GM12801 (cell line): Measurements from ENCODE around the gene BEST4.

Source experiments
- TF ChIP-seq, protein P1 (sequence below): IDR thresholded peaks from one replicate; pipeline ENCODE4 v1.5.1; 2011; ENCODE audit warnings: control low read depth; ENCODE audit not compliant: insufficient read length; ENCODE audit errors: extremely low read depth

BEST4 gene

DNA sequence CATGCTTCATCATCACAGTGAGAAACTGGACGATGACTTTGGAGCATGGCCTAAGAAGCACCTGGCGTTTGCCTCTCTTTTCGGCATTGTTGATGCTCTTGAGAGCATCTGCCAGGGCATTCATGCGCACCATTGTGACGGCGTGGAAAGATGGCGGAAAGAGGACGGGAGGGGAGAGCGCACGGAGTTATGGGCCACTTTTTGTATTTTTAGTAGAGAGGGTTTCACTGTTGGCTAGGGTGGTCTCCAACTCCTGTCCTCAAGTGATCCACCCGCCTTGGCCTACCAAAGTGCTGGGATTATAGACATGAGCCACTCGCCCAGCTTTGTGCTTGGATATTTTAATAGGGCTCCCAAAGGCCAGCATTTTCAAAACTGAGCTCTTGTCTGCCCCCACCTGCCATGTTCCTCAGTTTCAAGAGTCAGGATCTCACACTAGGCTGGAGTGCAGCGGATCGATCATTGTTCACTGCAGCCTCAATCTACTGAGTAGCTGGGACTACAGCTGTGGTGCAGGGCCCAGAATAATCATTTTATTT lies 7.3 kb downstream of the BEST4 start:
- TF ChIP-seq, protein P1, sequence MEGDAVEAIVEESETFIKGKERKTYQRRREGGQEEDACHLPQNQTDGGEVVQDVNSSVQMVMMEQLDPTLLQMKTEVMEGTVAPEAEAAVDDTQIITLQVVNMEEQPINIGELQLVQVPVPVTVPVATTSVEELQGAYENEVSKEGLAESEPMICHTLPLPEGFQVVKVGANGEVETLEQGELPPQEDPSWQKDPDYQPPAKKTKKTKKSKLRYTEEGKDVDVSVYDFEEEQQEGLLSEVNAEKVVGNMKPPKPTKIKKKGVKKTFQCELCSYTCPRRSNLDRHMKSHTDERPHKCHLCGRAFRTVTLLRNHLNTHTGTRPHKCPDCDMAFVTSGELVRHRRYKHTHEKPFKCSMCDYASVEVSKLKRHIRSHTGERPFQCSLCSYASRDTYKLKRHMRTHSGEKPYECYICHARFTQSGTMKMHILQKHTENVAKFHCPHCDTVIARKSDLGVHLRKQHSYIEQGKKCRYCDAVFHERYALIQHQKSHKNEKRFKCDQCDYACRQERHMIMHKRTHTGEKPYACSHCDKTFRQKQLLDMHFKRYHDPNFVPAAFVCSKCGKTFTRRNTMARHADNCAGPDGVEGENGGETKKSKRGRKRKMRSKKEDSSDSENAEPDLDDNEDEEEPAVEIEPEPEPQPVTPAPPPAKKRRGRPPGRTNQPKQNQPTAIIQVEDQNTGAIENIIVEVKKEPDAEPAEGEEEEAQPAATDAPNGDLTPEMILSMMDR = no peak

DNA sequence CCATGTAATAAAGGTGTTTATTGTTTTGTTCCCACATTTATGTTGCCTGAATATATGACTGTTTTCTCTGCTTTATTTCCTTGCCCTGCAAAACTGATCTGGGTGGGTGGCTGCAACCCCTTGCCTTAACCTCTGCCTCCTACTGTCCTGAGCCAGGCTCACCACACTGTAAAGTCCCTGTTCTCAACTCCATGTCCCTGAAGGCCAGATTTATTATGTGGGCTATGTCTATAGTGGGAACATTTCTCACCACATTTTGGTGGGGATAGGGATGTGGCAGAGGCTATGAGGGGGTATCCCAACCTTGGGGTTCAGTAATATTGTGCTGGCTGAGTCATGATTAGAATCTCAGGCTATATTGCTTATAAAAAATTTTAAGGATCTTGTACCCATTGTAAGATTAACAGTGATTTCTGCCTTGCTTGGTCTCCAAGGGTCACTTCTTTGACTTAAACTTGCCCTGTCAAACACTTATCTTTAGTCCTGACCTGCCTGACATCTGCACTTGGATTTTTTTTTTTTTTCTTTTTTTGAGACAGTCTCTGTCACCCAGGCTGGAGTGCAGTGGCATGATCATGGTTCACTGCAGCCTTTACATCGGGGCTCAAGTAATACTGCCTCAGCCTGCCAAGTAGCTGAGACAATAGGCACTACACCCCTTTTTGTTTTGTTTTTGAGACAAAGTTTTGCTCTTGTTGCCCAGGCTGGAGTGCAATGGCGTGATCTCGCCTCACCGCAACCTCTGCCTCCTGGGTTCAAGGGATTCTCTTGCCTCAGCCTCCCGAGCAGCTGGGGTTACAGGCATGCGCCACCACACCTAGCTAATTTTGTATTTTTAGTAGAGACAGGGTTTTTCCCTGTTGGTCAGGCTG lies 9.0 kb downstream of the BEST4 start:
- TF ChIP-seq, protein P1 = no peak

DNA sequence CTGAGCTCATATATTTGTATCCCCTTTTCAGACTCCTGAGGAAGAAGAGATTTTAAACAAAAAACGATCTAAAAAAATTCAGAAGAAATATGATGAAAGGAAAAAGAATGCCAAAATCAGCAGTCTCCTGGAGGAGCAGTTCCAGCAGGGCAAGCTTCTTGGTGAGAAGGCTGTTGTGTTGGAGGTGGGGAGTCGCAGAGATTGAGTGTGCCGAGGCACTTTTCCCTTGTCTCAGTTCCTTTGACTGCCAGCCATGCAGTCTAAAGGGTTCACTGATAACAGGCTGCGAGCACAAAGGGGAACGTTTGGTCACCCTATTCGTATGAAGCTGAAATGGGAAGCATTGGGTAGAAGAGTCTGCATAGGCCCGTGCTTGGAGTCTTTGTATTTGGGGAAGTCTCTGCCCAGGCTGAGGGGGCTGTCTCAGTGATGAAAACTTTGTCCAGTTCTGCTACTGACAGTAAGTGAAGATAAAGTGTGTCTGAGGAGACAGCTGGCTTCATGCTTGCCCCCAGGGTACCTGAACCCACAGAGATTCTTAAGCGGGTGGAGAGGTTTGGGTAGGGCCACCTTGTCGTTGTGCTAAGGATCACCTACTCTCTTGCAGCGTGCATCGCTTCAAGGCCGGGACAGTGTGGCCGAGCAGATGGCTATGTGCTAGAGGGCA lies 9.9 kb downstream of the BEST4 start:
- TF ChIP-seq, protein P1 = no peak

DNA sequence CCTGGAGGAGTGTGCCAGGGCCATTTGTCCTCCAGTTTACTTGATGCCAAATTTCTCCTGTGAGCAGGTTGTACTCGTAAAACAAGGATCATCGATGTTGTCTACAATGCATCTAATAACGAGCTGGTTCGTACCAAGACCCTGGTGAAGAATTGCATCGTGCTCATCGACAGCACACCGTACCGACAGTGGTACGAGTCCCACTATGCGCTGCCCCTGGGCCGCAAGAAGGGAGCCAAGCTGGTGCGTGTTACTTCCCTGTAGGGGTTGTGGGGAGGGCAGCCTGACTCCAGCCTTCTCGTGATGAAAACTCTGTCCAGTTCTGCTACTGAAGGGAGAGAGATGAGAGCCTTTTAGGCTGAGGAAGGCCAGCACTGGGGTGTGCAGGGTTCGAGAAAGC lies 10.4 kb downstream of the BEST4 start:
- TF ChIP-seq, protein P1 = no peak

DNA sequence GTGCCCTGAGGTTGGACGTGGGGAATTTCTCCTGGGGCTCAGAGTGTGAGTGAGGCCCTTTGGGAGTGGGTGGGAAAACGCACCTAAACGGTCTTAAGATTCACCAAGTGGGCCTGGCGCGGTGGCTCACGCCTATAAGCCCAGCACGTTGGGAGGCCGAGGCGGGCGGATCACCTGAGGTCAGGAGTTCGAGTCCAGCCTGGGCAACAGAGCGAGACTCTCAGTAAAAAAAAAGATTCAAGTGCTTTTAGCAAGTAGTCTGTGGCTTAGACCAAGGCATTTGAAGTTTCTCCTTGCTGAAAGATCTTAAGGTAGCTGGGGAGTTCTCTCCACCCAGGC lies 11.3 kb downstream of the BEST4 start:
- TF ChIP-seq, protein P1 = no peak

DNA sequence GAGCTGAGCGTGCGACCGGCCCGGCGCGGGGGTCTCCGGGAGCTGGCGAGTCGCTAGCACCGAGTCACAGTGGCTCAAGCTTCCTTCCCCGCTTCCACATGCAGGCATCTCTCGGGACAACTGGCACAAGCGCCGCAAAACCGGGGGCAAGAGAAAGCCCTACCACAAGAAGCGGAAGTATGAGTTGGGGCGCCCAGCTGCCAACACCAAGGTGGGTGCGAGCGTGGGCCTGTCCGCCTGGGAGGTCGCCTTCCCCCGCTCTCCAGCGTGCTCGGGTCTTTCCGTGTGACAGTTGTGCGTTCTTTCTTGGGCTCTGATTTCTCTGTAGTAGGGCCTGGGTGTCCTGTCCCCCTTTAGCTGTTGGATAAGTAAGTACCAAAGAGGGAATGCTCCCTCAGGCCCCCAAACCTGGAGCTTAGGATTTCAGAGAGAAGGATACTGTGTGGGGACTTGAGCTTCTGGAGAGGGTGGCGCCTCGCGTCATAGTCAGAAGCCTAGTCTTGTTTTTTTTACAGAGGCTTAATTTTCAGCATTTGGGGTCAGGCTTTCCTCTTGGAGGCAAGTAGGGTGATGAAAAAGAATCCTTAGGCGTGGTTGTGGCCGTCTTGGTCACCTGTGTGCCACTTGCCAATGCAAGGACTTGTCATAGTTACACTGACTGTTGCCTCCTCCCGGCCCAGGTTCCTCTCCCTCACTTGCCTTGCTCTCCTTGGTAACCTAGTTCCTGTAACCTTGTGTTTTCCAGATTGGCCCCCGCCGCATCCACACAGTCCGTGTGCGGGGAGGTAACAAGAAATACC lies 11.8 kb downstream of the BEST4 start:
- TF ChIP-seq, protein P1 = no peak
